Stimulated activated naive CD8-positive, alpha-beta T cell treated with anti-CD3 and anti-CD28 coated beads, Interleukin-15, amount 100 ng/mL, for 72 hours (primary cell): ENCODE measurements around the gene EN2.

ENCODE experiments used
- ATAC-seq: fragments of 150-1000 bp; cut with Tn5 transposase; 2 replicates; pipeline ENCODE4 v1.10.0; 2021; ENCODE audit warnings: mild to moderate bottlenecking, moderate library complexity
- DNase-seq, 2 donors: peaks; one replicate each; pipeline ENCODE4 v3.0.0; 2021 to 2022
- H3K27ac Mint-ChIP-seq, 2 donors: one replicate each; pipeline ENCODE4 v1.8.0; 2022; ENCODE audit warnings: mild to moderate bottlenecking in 2 of 2, mixed read lengths in 2 of 2, moderate library complexity in 2 of 2
- H3K27me3 Mint-ChIP-seq: one replicate; pipeline ENCODE4 v1.8.0; 2022; ENCODE audit warnings: mixed read lengths
- H3K4me1 Mint-ChIP-seq: one replicate; pipeline ENCODE4 v1.8.0; 2022; ENCODE audit warnings: mild to moderate bottlenecking, mixed read lengths
- H3K4me3 Mint-ChIP-seq, 2 donors: one replicate each; pipeline ENCODE4 v1.8.0; 2022; ENCODE audit warnings: mild to moderate bottlenecking in 2 of 2, mixed read lengths in 2 of 2, moderate library complexity in 1 of 2
- H3K9me3 Mint-ChIP-seq, 2 donors: one replicate each; pipeline ENCODE4 v1.8.0; 2022; ENCODE audit warnings: mixed read lengths in 2 of 2

The EN2 gene

GRCh38 chr7:155422599-155423336, 35.2 kb upstream of the EN2 start:
- Mint-ChIP-seq H3K4me3 (no peak overlapping the region), H3K4me1 (no peaks in the 10 kb centered on the region), H3K27me3 (peaks cover 84% of the 10 kb centered on the region), H3K9me3 (no peaks in the 10 kb centered on the region), H3K27ac (no peak overlapping the region)
- ATAC-seq = no peak
- no peak for DNase-seq

DNA sequence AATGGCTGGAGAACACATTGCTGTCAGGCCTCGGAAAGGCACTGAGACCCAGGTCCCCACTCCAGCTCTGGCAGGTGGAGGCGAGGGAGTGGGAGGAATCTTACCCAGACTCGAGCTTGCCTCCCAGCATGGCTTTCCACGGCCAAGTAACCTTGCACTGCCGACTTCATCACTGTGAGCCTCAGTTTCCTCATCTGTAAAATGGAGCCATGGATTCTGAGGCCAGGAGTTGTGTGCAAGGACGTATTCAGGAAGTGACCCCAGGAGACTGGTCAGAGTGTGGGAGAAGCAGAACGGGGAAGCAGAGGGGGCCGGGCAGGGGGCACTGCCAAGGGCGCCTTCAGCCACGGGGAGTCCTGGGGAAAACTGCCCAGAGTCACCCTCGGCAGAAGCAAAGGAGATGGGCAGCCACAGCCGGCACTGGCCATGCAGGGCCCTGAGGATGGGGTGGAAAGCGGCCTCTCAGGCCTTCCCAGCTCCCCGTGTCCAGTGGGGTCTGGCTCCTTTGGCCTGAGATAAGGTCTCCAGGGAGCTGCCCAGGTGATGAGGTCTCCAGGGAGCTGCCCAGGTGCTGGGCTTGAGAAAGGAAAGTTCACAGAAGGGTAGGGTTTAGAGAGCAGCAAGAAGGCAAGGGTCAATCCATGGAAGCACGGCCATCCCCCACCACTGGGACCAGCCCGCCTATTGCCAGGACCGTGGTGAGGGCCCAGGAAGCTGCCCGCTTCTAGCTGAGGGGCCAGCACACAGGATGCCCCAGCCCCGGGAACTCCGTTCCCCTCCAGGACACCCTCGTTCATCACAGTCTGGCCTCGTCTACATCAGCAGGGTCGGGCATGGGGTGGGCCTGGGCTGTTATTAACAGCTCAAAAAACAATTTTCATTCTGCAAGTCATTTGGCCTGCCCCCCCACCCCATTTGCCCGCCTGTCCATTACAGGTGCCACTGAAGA, 34.3 kb upstream of the EN2 start:
- Mint-ChIP-seq H3K4me1 (no peaks in the 10 kb centered on the region), H3K4me3 (no peak overlapping the region), H3K27ac (no peak overlapping the region), H3K27me3 (peaks cover 84% of the 10 kb centered on the region), H3K9me3 (no peaks in the 10 kb centered on the region)
- DNase-seq (no peak), ATAC-seq (no peak)

DNA sequence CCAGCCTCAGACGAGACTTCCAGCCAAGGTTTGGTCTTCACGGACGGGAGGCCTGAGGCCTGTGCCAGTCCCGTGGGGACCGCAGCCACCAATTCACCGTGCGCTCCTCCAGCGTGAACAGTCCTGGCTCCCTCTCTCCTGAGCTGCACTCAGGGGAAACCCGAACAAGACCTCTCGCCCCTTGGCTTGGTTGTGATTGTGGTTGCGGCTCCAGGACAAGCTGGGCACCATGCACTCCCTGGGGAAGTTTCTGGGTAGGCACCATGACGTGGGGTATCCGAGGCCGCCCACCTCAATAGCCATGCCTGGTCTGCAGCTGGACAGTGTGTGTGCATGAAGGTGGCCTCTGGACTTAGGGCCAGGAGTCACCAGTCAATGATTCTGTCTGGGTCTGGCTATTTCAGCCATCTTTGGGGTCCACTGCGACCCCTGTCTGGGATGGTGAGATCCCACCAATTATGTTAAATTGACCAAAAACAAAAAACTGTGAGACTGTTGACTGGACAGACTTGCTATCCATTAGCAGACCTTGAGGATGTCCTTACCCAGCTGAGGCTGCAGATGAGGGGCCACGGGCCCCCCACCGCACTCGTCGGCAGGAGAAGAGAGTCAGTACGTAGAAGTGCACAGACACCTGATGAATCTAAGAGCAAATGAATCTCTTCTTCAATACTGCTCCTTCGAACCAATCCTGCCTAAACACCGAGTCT, 33.5 kb upstream of the EN2 start:
- no peaks in the 10 kb centered on the region for H3K4me1 Mint-ChIP-seq
- no peak for DNase-seq
- H3K27ac Mint-ChIP-seq = no peak overlapping the region
- no peaks in the 10 kb centered on the region for H3K9me3 Mint-ChIP-seq
- H3K4me3 Mint-ChIP-seq = no peak overlapping the region
- peaks cover 83% of the 10 kb centered on the region for H3K27me3 Mint-ChIP-seq
- ATAC-seq = no peak

- DNase-seq (no peak), ATAC-seq (no peak)
- Mint-ChIP-seq H3K27ac (no peak overlapping the region), H3K4me3 (no peak overlapping the region), H3K4me1 (no peaks in the 10 kb centered on the region), H3K9me3 (no peaks in the 10 kb centered on the region), H3K27me3 (peaks cover 82% of the 10 kb centered on the region)
These were observed 33.0 kb upstream of the EN2 start for GRCh38 chr7:155425011-155425340.

- Mint-ChIP-seq H3K4me3 (no peak overlapping the region), H3K27me3 (peaks cover 83% of the 10 kb centered on the region), H3K4me1 (no peaks in the 10 kb centered on the region), H3K27ac (no peak overlapping the region), H3K9me3 (no peaks in the 10 kb centered on the region)
- no peak for DNase-seq
- ATAC-seq = no peak
These were observed 32.0 kb upstream of the EN2 start for GRCh38 chr7:155425887-155426286.

- H3K4me3 Mint-ChIP-seq = no peak overlapping the region
- H3K9me3 Mint-ChIP-seq = no peaks in the 10 kb centered on the region
- H3K27me3 Mint-ChIP-seq = peaks cover 85% of the 10 kb centered on the region
These were observed 31.2 kb upstream of the EN2 start for GRCh38 chr7:155426543-155427410.

GRCh38 chr7:155427411-155428038, 30.4 kb upstream of the EN2 start:
- Mint-ChIP-seq H3K9me3 (no peaks in the 10 kb centered on the region), H3K27me3 (peaks cover 86% of the 10 kb centered on the region), H3K4me1 (no peaks in the 10 kb centered on the region), H3K27ac (no peak overlapping the region), H3K4me3 (no peak overlapping the region)
- no peak for DNase-seq
- no peak for ATAC-seq

More at GRCh38 chr7:155426543-155427410, 31.2 kb upstream of the EN2 start:
- DNase-seq (no peak), ATAC-seq (no peak)
- no peak overlapping the region for H3K27ac Mint-ChIP-seq
- no peaks in the 10 kb centered on the region for H3K4me1 Mint-ChIP-seq

DNA sequence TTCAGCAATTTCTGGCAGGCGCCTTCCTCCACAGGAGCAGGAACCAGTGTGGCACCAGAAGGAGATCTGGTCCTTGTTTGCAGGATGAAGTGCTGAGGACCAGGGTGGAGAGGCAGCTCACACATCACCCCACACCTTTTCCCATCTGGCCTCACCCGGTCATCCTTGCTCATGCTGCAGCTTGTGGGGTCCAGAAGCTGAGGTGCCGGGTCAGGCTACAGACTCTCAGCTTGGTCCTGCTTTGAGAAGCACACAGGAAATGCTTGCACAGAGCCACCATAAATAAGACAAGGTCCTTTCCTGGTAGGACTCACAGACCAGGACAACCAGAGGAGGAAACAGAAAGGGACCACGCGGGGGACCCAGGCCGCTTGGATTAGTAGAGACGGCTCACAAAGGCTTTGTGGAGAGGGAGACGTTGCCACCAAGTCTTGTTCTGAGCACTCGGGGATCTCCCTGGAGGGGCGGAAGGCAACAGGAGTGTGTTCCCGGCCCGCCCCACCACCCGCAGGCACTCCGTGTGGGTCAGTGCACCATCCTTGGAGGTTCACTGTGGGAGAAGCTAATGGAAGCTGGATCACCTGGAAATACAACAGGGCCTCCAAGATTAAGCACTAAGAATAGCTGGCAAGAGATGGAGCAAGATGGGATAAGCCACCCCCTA, 29.6 kb upstream of the EN2 start:
- Mint-ChIP-seq H3K27ac (no peak overlapping the region), H3K4me3 (no peak overlapping the region), H3K9me3 (no peaks in the 10 kb centered on the region), H3K4me1 (no peaks in the 10 kb centered on the region), H3K27me3 (peaks cover 80% of the 10 kb centered on the region)
- DNase-seq (no peak), ATAC-seq (no peak)

GRCh38 chr7:155429651-155430050, 28.3 kb upstream of the EN2 start:
- Mint-ChIP-seq H3K27me3 (peaks cover 70% of the 10 kb centered on the region), H3K4me1 (no peaks in the 10 kb centered on the region), H3K4me3 (no peak overlapping the region), H3K9me3 (no peaks in the 10 kb centered on the region), H3K27ac (no peak overlapping the region)
- ATAC-seq = no peak
- no peak for DNase-seq

DNA sequence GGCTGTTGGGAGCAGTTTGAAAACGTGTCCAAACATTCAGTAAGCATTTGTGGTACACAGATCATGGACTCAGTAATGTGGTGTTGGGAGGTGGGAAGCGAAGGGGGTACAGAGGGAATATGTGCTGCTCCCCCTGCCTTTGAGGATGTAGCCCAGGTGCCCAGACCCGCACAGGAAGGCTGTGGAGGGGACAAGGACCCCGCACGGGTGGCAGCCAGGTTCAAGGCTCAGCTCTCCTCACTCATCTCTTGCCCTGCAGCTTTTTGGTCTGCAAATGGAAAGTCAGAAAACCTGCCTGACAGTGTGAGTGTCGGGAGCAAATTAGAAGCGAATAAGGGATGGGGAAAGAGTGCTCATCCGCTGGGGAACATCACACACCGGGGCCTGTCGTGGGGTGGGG, 27.3 kb upstream of the EN2 start:
- Mint-ChIP-seq H3K27me3 (peaks cover 68% of the 10 kb centered on the region), H3K4me3 (no peak overlapping the region), H3K4me1 (no peaks in the 10 kb centered on the region), H3K9me3 (no peaks in the 10 kb centered on the region), H3K27ac (no peak overlapping the region)
- ATAC-seq (no peak), DNase-seq (no peak)

GRCh38 chr7:155431231-155431630, 26.7 kb upstream of the EN2 start:
- DNase-seq (no peak), ATAC-seq (no peak)
- Mint-ChIP-seq H3K4me1 (no peaks in the 10 kb centered on the region), H3K27ac (no peak overlapping the region), H3K9me3 (no peaks in the 10 kb centered on the region), H3K27me3 (peaks cover 68% of the 10 kb centered on the region), H3K4me3 (no peak overlapping the region)

DNA sequence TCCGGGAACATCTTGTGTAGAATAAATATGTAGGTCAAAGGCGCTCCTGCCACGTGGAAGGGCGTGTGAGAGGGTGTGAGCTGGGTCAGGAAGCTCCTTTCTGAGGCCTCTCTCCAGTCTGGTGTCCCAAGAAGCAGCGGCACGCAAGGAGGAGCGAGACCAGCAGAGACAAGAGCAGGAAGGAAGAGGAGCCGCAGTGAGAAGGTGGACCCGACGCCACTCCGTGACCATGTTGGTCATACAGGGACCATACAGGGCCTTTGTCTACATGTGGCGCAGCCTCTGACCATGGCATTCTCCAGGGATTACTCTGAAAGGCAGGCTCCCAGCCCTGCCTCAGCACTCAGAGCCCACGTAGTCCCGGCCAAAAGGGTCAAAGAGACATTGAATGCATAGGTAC, 26.2 kb upstream of the EN2 start:
- no peak for ATAC-seq
- H3K27ac Mint-ChIP-seq = no peak overlapping the region
- H3K4me3 Mint-ChIP-seq = no peak overlapping the region
- peaks cover 68% of the 10 kb centered on the region for H3K27me3 Mint-ChIP-seq
- H3K9me3 Mint-ChIP-seq = no peaks in the 10 kb centered on the region
- no peak for DNase-seq
- no peaks in the 10 kb centered on the region for H3K4me1 Mint-ChIP-seq

GRCh38 chr7:155435110-155435509, 22.8 kb upstream of the EN2 start:
- Mint-ChIP-seq H3K27ac (no peak overlapping the region), H3K9me3 (no peaks in the 10 kb centered on the region), H3K4me3 (no peak overlapping the region), H3K27me3 (peaks cover 71% of the 10 kb centered on the region), H3K4me1 (no peaks in the 10 kb centered on the region)
- DNase-seq = no peak
- ATAC-seq = no peak

GRCh38 chr7:155437836-155438235, 20.1 kb upstream of the EN2 start:
- H3K4me3 Mint-ChIP-seq = no peak overlapping the region
- no peak for ATAC-seq
- peaks cover 74% of the 10 kb centered on the region for H3K27me3 Mint-ChIP-seq
- no peaks in the 10 kb centered on the region for H3K9me3 Mint-ChIP-seq
- no peak overlapping the region for H3K27ac Mint-ChIP-seq
- DNase-seq = no peak
- H3K4me1 Mint-ChIP-seq = no peaks in the 10 kb centered on the region
